Uterus (tissue), 2 donors: ENCODE data around the gene MRGPRX2.

Experiments used
- CTCF ChIP-seq, 4 experiments: fragments of 200-600 bp in 2 of 4; fragments of 450-650 bp in 2 of 4; sonication (generic) in 2 of 4; IDR thresholded peaks; one replicate each; pipeline ENCODE4 v1.5.1; 2016 to 2019; ENCODE audit warnings: antibody characterized with exemption in 4 of 4, mild to moderate bottlenecking in 2 of 4, moderate library complexity in 1 of 4
- POLR2A ChIP-seq, 2 donors: fragments of 450-650 bp; IDR thresholded peaks; one replicate each; pipeline ENCODE4 v1.6.1; 2016; ENCODE audit warnings: antibody characterized with exemption in 2 of 2, mild to moderate bottlenecking in 1 of 2, moderate library complexity in 1 of 2

- TF ChIP-seq CTCF (IDR thresholded peaks at IDR 0.05) (no peak), POLR2A (IDR thresholded peaks at IDR 0.05) (no peak)
Measured at GRCh38 chr11:19105011-19105410, 44.5 kb upstream of the MRGPRX2 start.
